AG09319 (cell line): ENCODE measurements around the gene WDR90.

Experiments
- DNase-seq: peaks from one replicate; pipeline ENCODE4 v3.0.0-alpha.2; 2010; ENCODE audit warnings: low read depth; ENCODE audit errors: extremely low read depth
- CTCF ChIP-seq: IDR thresholded peaks from 2 replicates; pipeline ENCODE4 v1.5.1; 2011; ENCODE audit warnings: low read depth, mild to moderate bottlenecking, inconsistent platforms, low read length, moderate library complexity

Gene WDR90

GRCh38 chr16:698911-699671 is 49.9 kb downstream of the WDR90 start:
- no peak for DNase-seq
- no peak for TF ChIP-seq CTCF

DNA sequence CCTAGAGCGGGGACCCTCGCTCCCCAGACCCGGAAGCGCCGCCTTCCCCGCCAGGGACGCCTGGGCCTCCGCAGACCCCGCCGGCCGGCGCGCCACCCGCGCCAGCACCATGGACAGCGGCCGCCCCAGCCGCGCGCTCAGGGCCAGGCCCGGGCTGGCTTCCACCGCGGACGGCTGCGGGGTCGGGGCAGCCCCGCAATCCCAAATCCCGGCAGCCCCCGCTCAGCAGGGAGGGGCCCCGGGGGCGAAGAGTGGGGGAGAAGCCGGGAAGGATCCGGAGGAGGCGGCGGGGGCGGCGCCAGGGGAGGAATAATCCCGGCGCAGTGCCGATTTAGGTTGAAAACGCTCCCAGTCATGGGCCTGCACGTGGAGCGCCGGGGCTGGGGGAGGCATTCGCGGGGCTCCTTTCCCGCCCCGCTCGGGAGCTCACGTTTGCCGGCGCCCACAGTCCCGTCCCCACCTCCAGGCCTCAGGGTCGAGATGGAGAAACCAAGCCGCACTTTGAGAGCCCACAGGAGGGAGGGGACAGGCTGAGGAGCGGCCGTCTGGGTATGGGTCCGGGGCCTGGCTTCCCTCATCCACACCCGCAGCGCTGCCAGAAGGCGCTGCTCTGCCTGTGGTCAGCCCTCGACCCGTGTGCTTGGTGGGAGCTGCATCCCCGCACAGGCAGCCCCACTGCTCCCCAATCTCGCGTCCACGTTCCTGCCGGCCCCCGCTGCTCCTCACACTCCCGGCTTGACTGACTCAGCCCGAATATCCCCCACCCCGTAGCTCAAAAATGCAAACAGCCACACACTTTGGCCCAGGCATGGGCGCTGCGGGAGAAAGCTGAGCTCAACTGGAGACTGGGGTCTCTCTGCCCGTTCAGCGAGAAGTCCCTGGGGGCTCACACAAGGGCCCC is 51.8 kb downstream of the WDR90 start:
- no peak for TF ChIP-seq CTCF
- DNase-seq = no peak

DNA sequence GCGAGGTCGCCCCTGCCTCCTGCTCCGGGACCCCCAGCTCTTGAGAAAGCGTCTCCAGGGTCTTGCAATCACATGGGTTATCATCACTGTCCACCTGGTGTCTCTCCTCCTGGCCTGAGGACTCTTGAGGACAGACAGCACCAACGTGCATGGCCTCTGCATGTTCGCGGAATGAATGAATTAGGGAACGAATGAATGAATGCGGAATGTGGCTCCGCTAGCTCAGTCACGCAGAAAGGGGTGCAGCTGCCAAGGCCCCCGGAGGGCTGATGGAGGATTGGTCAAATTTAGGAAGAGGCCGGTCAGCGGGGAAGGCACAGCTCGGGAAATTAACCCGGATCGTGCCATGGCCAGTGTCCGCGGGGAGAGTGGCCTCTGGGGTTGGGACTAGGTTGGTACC is 53.2 kb downstream of the WDR90 start:
- no peak for DNase-seq
- TF ChIP-seq CTCF = no peak

- DNase-seq = no peak
- no peak for TF ChIP-seq CTCF
Observed at GRCh38 chr16:703406-703805, 54.2 kb downstream of the WDR90 start.

DNA sequence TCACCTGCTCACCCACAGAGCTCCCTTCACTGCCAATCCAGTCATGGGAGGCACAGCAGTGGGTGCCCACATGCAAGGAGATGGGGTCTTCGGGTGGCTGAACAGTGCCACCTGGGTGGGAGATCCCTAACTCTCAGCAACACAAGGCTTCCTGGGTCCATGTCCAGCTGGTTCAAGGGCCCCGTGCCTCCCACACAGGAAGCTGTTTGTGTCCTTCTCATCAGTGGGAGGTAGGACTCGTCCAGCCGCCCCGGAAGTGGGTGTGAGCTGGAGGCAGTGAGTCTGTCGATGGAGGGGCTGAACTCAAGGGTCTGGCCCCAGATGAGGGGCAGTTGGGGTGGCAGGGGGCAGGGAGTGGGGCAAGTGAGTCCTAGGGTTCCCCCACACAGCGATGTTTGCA is 54.9 kb downstream of the WDR90 start:
- DNase-seq = no peak
- no peak for TF ChIP-seq CTCF

GRCh38 chr16:704552-705380 is 55.6 kb downstream of the WDR90 start:
- no peak for TF ChIP-seq CTCF
- DNase-seq = no peak
